ENCODE data around the gene RNU5B-1.
"Not testable (repeated sequence)": the region's sequence is repeated elsewhere in the genome, so short reads cannot be mapped to it uniquely, and the experiment has no call there.

Gene RNU5B-1

GRCh38 chr15:65304381-65305149 is at the start of gene RNU5B-1:
RNU5B-1 (plus strand) TSS chr15:65304677.
- peak; percentile 90 for DNase-seq

DNA sequence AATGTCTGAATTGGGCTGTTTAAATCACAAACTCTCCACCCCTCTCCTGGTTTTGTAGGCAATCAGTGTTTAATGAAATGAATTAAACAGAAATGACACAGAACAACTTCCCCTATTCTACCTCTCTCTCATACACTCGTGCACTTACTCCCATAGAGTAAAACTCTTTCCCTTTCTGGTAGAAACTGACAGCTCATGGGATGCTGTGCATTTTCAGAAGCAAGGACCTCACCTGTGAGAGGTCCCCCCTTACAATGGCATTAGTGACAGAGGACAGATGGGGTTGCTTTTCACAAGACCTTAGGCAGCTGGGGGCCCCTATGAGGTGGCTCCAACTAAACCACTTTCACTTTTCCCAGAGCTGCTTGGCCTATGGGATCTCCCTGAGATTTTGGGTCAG is 49.7 kb upstream of the RNU5B-1 start:
- no peak for DNase-seq

DNA sequence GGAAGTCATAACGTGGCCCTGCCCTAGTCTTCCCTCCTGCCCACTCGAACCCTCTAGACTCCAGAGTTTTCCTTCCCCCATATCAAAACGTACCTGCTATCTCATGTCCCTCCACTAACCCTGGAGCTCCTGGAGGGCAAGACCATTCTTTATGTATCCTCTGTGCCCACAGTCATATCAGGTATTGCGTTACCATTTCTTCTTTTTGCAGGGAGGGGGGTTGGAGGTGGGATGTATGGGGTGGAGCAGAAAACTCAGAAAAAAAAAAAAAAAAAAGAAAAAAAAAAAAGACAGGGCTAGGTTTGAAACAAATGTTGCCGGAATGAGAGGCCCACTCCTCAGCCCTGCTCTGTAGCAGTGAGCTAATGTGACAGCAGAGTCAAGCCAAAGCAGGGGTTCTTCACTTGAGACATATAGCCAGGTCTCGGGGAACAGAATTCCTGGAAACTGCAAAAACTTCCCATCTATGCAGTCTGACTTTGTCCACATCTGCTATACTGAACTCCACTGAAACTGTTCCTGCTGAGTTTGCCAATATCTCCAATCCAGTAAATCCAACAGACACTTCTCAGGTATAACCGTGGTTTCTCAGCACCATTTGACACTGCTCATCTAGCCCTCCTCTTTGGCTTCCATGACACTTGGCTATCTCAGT is 48.9 kb upstream of the RNU5B-1 start:
- DNase-seq = no peak

DNA sequence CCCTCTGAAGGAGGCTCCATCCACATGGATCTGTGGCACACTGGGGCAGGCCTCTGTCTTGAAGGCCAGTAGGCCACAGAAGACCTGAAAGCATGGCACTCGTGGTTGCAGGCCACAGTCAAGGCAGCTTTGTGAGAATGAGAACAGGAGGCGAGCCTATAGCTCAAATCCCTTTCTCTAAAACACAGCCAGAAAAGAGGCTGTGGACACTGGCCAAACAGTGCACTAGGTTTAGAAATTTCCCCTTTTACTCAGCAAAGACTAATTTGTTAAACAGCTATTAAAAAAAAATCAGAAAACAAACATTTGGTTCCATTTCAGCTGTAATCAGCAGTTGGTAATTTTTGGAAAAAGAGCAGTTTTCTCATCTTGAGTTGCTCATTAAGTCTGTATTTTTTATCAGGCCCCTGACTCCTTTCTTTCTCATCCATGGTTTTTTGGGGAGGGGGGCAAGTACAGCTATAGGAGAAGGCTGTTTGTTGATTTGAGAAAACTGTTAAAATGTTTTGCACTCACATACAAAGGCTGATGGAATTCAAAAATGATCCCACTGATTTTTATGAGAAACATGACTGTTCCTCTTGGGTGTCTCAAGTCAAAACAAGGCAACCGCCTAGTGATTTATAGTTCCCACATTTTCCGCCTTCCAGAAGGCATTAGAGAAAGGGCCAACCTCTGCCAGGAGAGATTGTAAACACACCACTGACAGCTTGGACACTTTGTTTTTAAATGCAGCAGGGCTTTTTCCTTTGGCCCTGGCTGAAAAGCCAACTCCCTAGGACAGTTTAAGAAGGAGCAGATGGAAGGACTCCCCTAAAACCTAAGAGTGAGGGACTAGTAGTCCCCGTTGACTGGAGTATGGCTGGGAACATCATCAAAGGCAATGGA is 45.9 kb upstream of the RNU5B-1 start:
- DNase-seq = no peak

GRCh38 chr15:65259367-65259797 is 45.1 kb upstream of the RNU5B-1 start:
- no peak for DNase-seq

DNA sequence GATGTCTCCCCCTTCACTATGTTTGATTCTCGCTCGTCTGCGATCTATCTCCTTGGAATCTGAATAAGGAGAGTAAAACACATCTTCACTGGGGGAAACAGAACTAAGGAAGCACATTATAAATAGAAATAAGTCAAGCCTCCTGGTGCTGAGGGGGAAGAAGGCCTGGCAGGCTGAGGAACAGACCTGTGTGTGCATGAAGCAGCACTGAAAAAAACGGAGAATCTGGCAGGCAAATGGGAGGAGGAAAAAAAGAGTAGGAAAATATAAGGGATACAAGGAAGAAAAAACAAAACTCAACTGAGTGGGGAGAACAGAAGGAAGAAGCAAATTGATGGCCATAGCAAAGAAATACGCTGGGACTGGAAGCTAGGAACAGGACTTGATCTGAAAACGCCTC is 43.5 kb upstream of the RNU5B-1 start:
- no peak for DNase-seq

GRCh38 chr15:65263313-65263712 is 41.2 kb upstream of the RNU5B-1 start:
- DNase-seq = no peak

DNA sequence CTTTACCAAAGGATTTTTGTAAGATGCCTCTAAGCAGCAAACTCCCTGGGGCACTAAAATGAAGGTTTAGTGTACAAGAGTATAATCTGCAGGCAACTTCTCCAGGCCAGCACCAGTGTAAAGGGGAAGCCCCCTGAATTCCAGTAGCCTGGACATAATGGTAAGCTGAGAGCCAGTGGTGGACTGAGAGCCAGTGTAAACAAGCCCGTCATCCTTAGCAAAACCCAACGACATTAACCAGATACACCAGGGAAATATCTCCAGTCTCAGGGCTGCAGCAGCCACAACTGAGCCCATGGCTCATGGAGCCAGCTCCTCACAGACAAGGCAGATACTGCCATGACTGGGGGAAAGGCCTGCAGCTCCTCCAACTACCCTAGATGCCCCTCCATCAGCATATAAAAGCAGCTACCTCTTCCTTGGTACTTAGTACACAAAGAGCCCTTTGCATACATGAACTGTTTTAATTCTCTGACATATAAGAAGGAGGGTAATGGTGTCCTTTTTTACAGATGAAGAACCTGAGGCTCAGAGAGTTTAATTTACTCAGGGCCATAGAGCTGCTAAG is 39.5 kb upstream of the RNU5B-1 start:
- no peak for DNase-seq

DNA sequence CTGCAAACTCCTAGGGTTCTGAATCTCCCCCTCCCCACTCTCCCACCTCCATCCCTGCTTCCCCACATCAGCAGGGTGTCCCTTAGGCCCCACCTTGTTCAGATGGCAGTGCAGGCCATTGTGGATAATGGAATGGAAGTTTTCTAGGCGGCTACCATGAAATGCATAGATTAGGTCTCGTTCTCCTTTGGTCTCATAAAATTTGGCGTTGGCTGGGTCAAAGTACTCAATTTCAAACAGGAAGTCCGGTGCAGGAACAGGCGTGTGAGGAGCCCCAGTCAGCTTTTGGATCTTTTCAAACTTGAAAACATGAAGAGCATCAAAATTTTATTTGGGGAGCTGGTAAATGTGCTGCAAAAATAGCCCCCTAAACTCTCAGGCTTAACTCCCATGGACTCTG is 38.0 kb upstream of the RNU5B-1 start:
- DNase-seq = no peak

GRCh38 chr15:65268411-65268810 is 36.1 kb upstream of the RNU5B-1 start:
- DNase-seq = no peak

DNA sequence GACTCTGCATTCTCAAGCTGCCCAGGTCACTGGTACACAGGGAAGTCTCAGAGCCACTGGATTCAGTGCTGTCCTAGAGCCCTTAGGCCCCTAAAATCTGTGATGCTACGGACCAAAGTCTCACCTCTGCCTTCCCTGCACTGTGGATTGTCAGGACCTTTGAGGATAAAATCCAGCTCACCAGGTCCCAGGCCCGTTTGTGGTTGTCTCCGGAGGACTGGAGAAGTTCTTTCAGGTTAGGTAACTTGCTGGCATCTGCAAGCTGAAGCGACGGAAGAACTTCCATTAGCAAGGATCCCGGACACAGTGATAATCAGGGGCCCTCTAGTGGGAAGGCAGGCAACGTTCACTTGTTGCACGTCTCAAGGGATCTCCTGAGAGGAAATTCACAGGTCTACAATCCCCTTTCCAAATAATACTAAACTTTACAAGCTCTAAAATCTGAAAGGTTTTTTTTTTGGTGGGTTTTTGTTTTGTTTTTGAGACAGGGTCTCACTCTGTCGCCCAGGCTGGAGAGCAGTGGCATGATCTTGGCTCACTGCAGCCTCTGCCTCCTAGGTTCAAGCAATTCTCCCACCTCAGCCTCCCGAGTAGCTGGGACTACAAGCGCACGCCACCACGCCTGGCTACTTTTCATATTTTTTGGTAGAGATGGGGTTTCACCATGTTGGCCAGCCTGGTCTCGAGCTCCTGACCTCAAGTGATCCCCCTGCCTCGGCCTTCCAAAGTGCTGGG is 33.5 kb upstream of the RNU5B-1 start:
- DNase-seq = not testable (repeated sequence)

- no peak for DNase-seq
Observed at GRCh38 chr15:65275104-65275727, 29.3 kb upstream of the RNU5B-1 start.

- no peak for DNase-seq
Observed at GRCh38 chr15:65275728-65276126, 28.8 kb upstream of the RNU5B-1 start.

DNA sequence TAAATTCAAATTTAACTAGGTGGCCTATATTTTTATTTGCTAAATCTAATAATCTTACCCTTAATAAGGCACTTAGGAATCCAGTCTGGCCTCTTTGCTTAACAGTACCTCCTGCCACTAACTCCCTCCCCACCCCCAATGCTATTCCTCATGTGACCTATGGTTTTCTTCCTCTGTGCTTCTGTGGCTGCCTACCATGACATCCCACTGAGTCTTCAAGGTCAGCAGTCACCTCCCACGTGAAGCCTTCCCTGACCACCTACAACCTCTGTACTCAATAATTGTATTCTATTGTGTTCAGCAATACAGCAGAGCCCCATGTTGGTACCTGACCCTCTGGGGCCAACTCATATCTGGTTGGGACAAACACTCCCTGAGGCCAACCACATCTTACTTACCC is 27.5 kb upstream of the RNU5B-1 start:
- no peak for DNase-seq

DNA sequence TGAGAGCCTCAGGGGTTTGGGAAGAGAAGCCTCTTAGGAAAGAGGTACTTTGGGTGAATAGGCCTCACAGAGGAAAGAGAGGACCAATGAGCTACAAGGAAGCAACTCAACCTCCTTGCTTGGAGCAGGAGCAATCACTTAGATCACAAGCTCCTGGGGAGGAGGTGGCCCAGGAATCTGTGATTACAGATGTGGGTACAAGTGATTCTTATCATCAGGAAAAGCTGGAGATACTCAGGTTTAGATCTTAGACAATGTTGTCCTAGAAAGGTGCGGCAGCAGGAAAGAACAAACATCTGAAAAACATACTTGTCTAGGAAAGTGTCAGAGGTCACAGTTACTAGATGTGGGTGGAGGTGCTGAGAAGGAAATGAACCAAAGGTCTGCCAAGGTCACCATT is 26.0 kb upstream of the RNU5B-1 start:
- no peak for DNase-seq

DNA sequence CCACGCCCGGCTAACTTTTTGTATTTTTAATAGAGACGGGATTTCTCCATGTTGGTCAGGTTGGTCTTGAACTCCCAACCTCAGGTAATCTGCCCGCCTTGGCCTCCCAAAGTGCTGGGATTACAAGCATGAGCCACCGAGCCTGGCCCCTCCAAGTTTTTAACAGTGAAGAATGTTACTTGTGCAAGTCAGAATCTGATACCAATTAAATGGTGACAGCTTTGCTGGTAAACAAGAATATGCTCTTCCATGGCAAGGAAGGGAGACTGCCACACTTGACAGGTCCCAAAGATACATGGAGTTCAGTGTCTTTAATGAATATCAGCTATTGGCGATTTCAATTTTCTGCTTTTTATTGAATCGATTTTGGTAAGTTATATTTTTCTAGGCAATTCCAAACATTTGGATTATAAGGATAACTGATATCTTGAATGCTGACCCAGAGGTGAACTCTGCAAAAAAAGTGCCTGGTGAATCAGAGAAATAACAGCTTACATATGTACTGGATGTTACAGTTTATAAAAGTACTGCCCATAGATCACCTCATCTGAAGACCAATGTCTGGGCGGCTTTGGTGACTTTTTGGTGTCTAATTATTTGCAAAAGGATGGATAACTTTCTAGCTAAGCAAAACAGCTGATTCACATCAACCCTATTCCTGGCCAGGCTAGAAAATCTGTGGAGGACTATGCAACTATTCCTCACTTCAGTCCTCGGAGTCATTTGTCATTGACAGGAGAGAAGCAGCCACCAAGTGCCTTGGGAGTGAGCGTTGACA is 19.0 kb upstream of the RNU5B-1 start:
- no peak for DNase-seq

DNA sequence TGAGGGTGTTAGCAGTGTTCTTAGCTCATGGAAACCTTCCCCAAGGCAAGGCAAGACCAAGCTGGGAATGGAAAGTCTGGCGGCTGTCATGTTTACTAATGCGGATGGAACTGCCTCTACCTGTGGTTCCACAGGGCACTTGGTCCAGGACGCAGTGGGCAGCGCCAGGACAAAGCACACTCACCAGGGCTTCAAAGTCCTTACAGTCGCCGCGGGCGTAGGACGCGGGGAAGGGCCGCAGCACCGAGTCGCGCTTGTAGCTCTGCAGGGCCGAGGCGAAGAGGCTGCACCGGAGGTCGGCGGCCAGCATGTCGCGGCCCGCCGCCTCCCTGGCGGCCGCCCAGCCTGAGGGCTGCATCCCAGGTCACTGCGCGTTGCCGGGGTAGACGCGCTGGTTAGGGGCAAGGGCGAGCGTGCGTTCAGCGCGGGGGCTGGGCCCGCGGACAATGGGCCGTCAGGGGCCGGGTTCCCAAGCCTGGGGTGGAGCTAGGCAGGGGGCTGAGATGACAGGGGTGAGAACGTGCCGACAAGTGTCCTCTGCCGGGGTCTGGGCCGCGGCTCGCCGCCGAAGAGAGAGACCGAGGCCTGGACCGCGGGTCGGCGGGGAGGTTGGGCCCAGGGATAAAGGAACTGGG is 18.3 kb upstream of the RNU5B-1 start:
- DNase-seq = no peak

DNA sequence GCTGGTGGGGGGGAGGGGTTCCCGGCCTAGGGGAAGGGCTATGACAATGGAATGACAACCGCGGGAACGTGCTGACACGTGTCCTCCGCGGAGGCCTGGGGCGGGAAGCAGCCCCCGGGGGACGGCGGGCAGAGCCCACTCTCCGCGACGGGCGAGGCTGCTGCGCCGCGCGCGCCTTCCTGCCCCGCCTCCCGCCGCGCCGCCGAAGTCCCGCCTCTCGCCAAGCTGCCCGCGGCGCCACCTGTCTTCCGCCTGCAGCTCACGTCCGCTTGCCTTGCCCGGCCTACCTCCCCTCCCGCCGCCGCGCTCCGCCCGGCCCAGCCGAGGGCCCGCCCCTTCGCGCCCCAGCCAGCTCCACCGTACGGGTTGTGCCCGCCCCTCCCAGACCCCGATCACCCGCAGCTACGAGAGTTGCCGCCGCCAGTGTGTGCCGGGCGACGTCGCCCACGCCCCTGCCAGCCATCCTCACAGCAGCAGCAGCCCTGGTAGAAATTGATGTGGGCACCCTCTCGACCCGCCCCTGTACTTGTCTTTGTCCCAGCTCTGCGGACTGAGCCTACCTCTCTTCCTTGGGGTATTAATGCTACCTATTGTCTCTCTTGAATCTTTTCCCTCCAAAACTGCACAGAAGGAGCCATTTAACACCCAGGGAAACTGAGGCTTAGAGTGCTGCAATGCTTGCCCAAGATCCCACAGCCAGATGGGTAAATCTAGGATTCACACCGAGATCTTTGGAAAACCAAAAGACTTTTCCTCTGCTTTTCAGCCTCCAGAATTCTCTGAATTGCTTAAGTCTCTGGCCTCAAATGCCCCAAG is 17.6 kb upstream of the RNU5B-1 start, which contains the start of gene PARP16:
Gene PARP16 (minus strand): TSS at position 180 of the 816 bp plus-strand sequence. CDS start 457 bp downstream, outside the sequence.
- DNase-seq = peak; percentile 91

- DNase-seq = no peak
Observed at GRCh38 chr15:65287520-65287855, 17.0 kb upstream of the RNU5B-1 start.

Data from stimulated activated CD4-positive, alpha-beta T cell treated with anti-CD3 and anti-CD28 coated beads, Interleukin-4, amount 100 ng/mL, for 24 hours (primary cell).